H1 (cell line): Measurements from ENCODE around the gene SNAPC3. TPM values are rescaled to one million over a fixed set of nuclear protein-coding genes. Genes with fewer than 3 reads are reported as not detected.

Experiments
- CTCF ChIA-PET: fragments of 300-600 bp; sonication (Branson Sonifier 250); formaldehyde crosslinking; loops from one replicate; lab custom pipeline; 2021; ENCODE audit not compliant: partially characterized antibody; lab: Charles Lee
- POLR2A ChIA-PET: fragments of 300-600 bp; sonication (Branson Sonifier 250); formaldehyde crosslinking; loops from one replicate; lab custom pipeline; 2021; ENCODE audit warnings: inconsistent platforms; ENCODE audit not compliant: partially characterized antibody; lab: Charles Lee
- DNase-seq, 2 experiments: peaks; one replicate each; pipeline versions ENCODE4 v3.0.0 to v3.0.0-alpha.2; 2010 to 2022; ENCODE audit warnings: low spot score in 2 of 2, low read depth in 1 of 2, mixed read lengths in 1 of 2
- FAIRE-seq: peaks from 2 replicates; lab custom pipeline; 2011; peaks lifted over from hg19 to GRCh38; lab: Jason Lieb, UNC
- H2AFZ ChIP-seq: 2 replicates; pipeline ENCODE4 v1.8.1; 2012; ENCODE audit warnings: low read length, inconsistent platforms
- H2AK5ac ChIP-seq: 2 replicates; pipeline ENCODE4 v1.6.1; 2013; ENCODE audit warnings: low read depth, low read length
- H2BK120ac ChIP-seq: replicated peaks from 2 replicates; pipeline ENCODE3; 2013; ENCODE audit warnings: low read depth, low read length, inconsistent platforms
- H2BK12ac ChIP-seq: 2 replicates; pipeline ENCODE4 v1.6.1; 2013; ENCODE audit warnings: low read depth, low read length
- H2BK15ac ChIP-seq: 2 replicates; pipeline ENCODE4 v1.6.1; 2013; ENCODE audit warnings: low read length
- H2BK20ac ChIP-seq: 2 replicates; pipeline ENCODE4 v1.6.1; 2013; ENCODE audit warnings: low read length
- H2BK5ac ChIP-seq: 2 replicates; pipeline ENCODE4 v1.6.1; 2013; ENCODE audit warnings: low read depth, low read length
- H3K14ac ChIP-seq: 2 replicates; pipeline ENCODE4 v1.6.1; 2013; ENCODE audit warnings: inconsistent platforms; ENCODE audit not compliant: insufficient read length
- H3K18ac ChIP-seq: 2 replicates; pipeline ENCODE4 v1.6.1; 2013; ENCODE audit warnings: low read length; ENCODE audit errors: extremely low read depth
- H3K23ac ChIP-seq: 2 replicates; pipeline ENCODE4 v1.6.1; 2013; ENCODE audit warnings: inconsistent platforms; ENCODE audit not compliant: insufficient read length
- H3K23me2 ChIP-seq: 2 replicates; pipeline ENCODE4 v1.6.1; 2013; ENCODE audit warnings: low read depth, low read length
- H3K27ac ChIP-seq: 2 replicates; pipeline ENCODE4 v1.6.1; 2011; ENCODE audit warnings: low read depth, low read length, inconsistent platforms
- H3K27me3 ChIP-seq, 4 experiments: replicated peaks in 1 of 4; 1 replicate in 1 of 4; 2 replicates in 3 of 4; pipeline versions ENCODE4 v1.6.1 to v1.8.1; 2011 to 2013; ENCODE audit warnings: low read length in 3 of 4, mild to moderate bottlenecking in 3 of 4, inconsistent platforms in 2 of 4, mixed read lengths in 2 of 4, moderate library complexity in 1 of 4; ENCODE audit not compliant: control insufficient read depth in 3 of 4, insufficient read depth in 3 of 4; ENCODE audit errors: extremely low read depth in 1 of 4
- H3K36me3 ChIP-seq, 4 experiments: 2 replicates each; pipeline versions ENCODE4 v1.6.1 to v1.8.1; 2011 to 2013; ENCODE audit warnings: mild to moderate bottlenecking in 4 of 4, low read length in 3 of 4, moderate library complexity in 2 of 4, control low read depth in 1 of 4, inconsistent platforms in 1 of 4; ENCODE audit not compliant: insufficient read depth in 4 of 4, control insufficient read depth in 2 of 4
- H3K4ac ChIP-seq: replicated peaks from 2 replicates; pipeline ENCODE3; 2013; ENCODE audit warnings: low read length, low read depth, mixed read lengths, inconsistent platforms; ENCODE audit not compliant: insufficient read length
- H3K4me1 ChIP-seq, 4 experiments: replicated peaks in 1 of 4; 1 replicate in 1 of 4; 2 replicates in 3 of 4; pipeline versions ENCODE4 v1.6.1 to v1.8.1; 2011 to 2013; ENCODE audit warnings: low read length in 3 of 4, inconsistent platforms in 2 of 4, mixed read lengths in 1 of 4; ENCODE audit not compliant: insufficient read depth in 4 of 4, control insufficient read depth in 3 of 4
- H3K4me2 ChIP-seq, 2 experiments: 2 replicates each; pipeline versions ENCODE4 v1.6.1 to v1.8.1; 2011 to 2013; ENCODE audit warnings: low read depth in 2 of 2, low read length in 2 of 2, control low read depth in 1 of 2, inconsistent platforms in 1 of 2, mild to moderate bottlenecking in 1 of 2; ENCODE audit not compliant: insufficient read depth in 1 of 2
- H3K4me3 ChIP-seq, 4 experiments: fragments of 200-600, 300-600 bp in 1 of 4; sonication (generic), shearing (Covaris generic), sonication (Bioruptor Twin) in 1 of 4; 2 replicates each; pipeline versions ENCODE4 v1.5.1 to v1.8.1; 2011 to 2016; ENCODE audit warnings: low read length in 4 of 4, low read depth in 3 of 4, control low read depth in 2 of 4, inconsistent platforms in 2 of 4, mild to moderate bottlenecking in 2 of 4, mixed read lengths in 1 of 4, moderate library complexity in 1 of 4; ENCODE audit not compliant: insufficient read depth in 2 of 4; ENCODE audit errors: extremely low read depth in 1 of 4
- H3K56ac ChIP-seq: replicated peaks from 2 replicates; pipeline ENCODE3; 2013; ENCODE audit warnings: low read depth, mild to moderate bottlenecking, mixed read lengths, low read length, inconsistent platforms; ENCODE audit not compliant: insufficient read length
- H3K79me1 ChIP-seq: 2 replicates; pipeline ENCODE4 v1.6.1; 2013; ENCODE audit warnings: low read depth, low read length, control low read depth
- H3K79me2 ChIP-seq, 2 experiments: 2 replicates each; pipeline versions ENCODE4 v1.6.1 to v1.8.1; 2012 to 2013; ENCODE audit warnings: low read length in 2 of 2, mild to moderate bottlenecking in 2 of 2, inconsistent platforms in 1 of 2; ENCODE audit not compliant: insufficient read depth in 2 of 2, control insufficient read depth in 1 of 2
- H3K9ac ChIP-seq, 4 experiments: replicated peaks in 1 of 4; 1 replicate in 1 of 4; 2 replicates in 3 of 4; pipeline versions ENCODE4 v1.6.1 to v1.8.1; 2011 to 2013; ENCODE audit warnings: low read depth in 3 of 4, low read length in 3 of 4, control low read depth in 2 of 4, mild to moderate bottlenecking in 2 of 4, moderate library complexity in 2 of 4, inconsistent platforms in 1 of 4; ENCODE audit errors: extremely low read depth in 1 of 4
- H3K9me3 ChIP-seq, 2 experiments: 2 replicates each; pipeline versions ENCODE4 v1.6.1 to v1.8.1; 2012 to 2013; ENCODE audit warnings: mild to moderate bottlenecking in 2 of 2, moderate library complexity in 2 of 2, control low read depth in 1 of 2, inconsistent platforms in 1 of 2, low read depth in 1 of 2, low read length in 1 of 2, mixed read lengths in 1 of 2; ENCODE audit not compliant: insufficient read depth in 2 of 2
- H4K20me1 ChIP-seq, 2 experiments: replicated peaks in 1 of 2; 2 replicates each; pipeline versions ENCODE3 to v1.8.1; 2011 to 2013; ENCODE audit warnings: inconsistent platforms in 2 of 2, low read length in 2 of 2, mild to moderate bottlenecking in 1 of 2; ENCODE audit not compliant: insufficient read depth in 2 of 2, control insufficient read depth in 1 of 2
- H4K5ac ChIP-seq: 2 replicates; pipeline ENCODE4 v1.6.1; 2013; ENCODE audit warnings: low read length, low read depth, mixed read lengths, inconsistent platforms; ENCODE audit not compliant: insufficient read length
- H4K8ac ChIP-seq: 2 replicates; pipeline ENCODE4 v1.8.0; 2013; ENCODE audit warnings: mild to moderate bottlenecking, moderate library complexity, low read length, inconsistent platforms; ENCODE audit not compliant: insufficient read depth; ENCODE audit errors: extremely low read depth
- H4K91ac ChIP-seq: replicated peaks from 2 replicates; pipeline ENCODE3; 2013; ENCODE audit warnings: low read length, mixed read lengths, inconsistent platforms; ENCODE audit not compliant: insufficient read length
- BACH1 ChIP-seq: IDR thresholded peaks from 2 replicates; pipeline ENCODE4 v1.6.1; 2012; ENCODE audit warnings: low read length, improper control_type of control experiment
- EGR1 ChIP-seq: IDR thresholded peaks from 2 replicates; pipeline ENCODE4 v1.6.1; 2011; ENCODE audit warnings: low read depth, low read length, borderline replicate concordance
- FOSL1 ChIP-seq: IDR thresholded peaks from 2 replicates; pipeline ENCODE4 v1.6.1; 2011; ENCODE audit warnings: mild to moderate bottlenecking, low read depth, low read length, moderate library complexity; ENCODE audit not compliant: insufficient read depth
- GTF2F1 ChIP-seq: IDR thresholded peaks from 2 replicates; pipeline ENCODE4 v1.6.1; 2012; ENCODE audit warnings: low read depth, low read length, improper control_type of control experiment, borderline replicate concordance
- HDAC2 ChIP-seq, 2 experiments: fragments of 300-600 bp in 1 of 2; sonication (generic) in 1 of 2; IDR thresholded peaks; 2 replicates each; pipeline ENCODE4 v1.6.1; 2011 to 2012; ENCODE audit warnings: low read depth in 2 of 2, low read length in 2 of 2, mild to moderate bottlenecking in 2 of 2, moderate library complexity in 2 of 2, borderline replicate concordance in 1 of 2, inconsistent platforms in 1 of 2
- JUN ChIP-seq: IDR thresholded peaks from 2 replicates; pipeline ENCODE4 v1.6.1; 2011; ENCODE audit warnings: low read depth, mild to moderate bottlenecking, improper control_type of control experiment, low read length
- JUND ChIP-seq: IDR thresholded peaks from 2 replicates; pipeline ENCODE4 v1.6.1; 2011; ENCODE audit warnings: mild to moderate bottlenecking, improper control_type of control experiment, low read length
- RAD21 ChIP-seq, 2 experiments: IDR thresholded peaks in 1 of 2; conservative IDR thresholded peaks in 1 of 2; 2 replicates each; pipeline ENCODE4 v1.6.1; 2011; ENCODE audit warnings: low read depth in 2 of 2, low read length in 2 of 2, improper control_type of control experiment in 1 of 2, inconsistent platforms in 1 of 2, mild to moderate bottlenecking in 1 of 2, moderate library complexity in 1 of 2
- RBBP5 ChIP-seq: IDR thresholded peaks from 2 replicates; pipeline ENCODE4 v1.7.1; 2012; ENCODE audit warnings: low read depth, mild to moderate bottlenecking, inconsistent platforms, low read length, moderate library complexity, borderline replicate concordance
- SAP30 ChIP-seq: fragments of 300-600 bp; sonication (generic); IDR thresholded peaks from 2 replicates; pipeline ENCODE4 v1.7.1; 2012; ENCODE audit warnings: low read length, moderate library complexity, mild to moderate bottlenecking, inconsistent platforms; ENCODE audit not compliant: insufficient read depth, insufficient replicate concordance
- SIN3A ChIP-seq, 2 experiments: IDR thresholded peaks in 1 of 2; conservative IDR thresholded peaks in 1 of 2; 2 replicates each; pipeline ENCODE4 v1.6.1; 2011 to 2012; ENCODE audit warnings: low read length in 2 of 2, improper control_type of control experiment in 1 of 2, low read depth in 1 of 2, mild to moderate bottlenecking in 1 of 2
- SP1 ChIP-seq: IDR thresholded peaks from 2 replicates; pipeline ENCODE4 v1.6.1; 2011; ENCODE audit warnings: low read depth, low read length
- TBP ChIP-seq: IDR thresholded peaks from 2 replicates; pipeline ENCODE4 v1.6.1; 2011; ENCODE audit warnings: low read depth, low read length, improper control_type of control experiment
- TCF12 ChIP-seq: IDR thresholded peaks from 2 replicates; pipeline ENCODE4 v1.6.1; 2011; ENCODE audit warnings: low read depth, mild to moderate bottlenecking, low read length
- WGBS, 2 experiments: shearing (Covaris generic) in 1 of 2; methylation state at CpG; one replicate each; pipeline versions ENCODE4 v1.1.6 to v1.1.7; 2013 to 2015; ENCODE audit warnings: low lambda C conversion rate in 2 of 2, mixed read lengths in 2 of 2, inconsistent platforms in 1 of 2, low coverage in 1 of 2, missing lambda C conversion rate in 1 of 2; ENCODE audit not compliant: insufficient replicate concordance in 2 of 2, insufficient coverage in 1 of 2, insufficient read length in 1 of 2; ENCODE audit errors: extremely low coverage in 1 of 2, missing lambda C conversion rate in 1 of 2; 5-methylcytosine and 5-hydroxymethylcytosine counted together
- polyA plus RNA-seq, 7 experiments: library from polyadenylated mRNA; depleted of rRNA in 3 of 7; stranded (reverse) in 5 of 7; unstranded in 2 of 7; fragments of >200 nt in 5 of 7; fragments of 200-250 nt in 2 of 7; gene quantifications; 1 replicate in 5 of 7; 2 replicates in 1 of 7; 4 replicates in 1 of 7; pipeline versions ENCODE4 v1.2.1 to v1.2.3, GENCODE V29; 2011 to 2013; ENCODE audit warnings: missing spikeins in 2 of 7, mixed read lengths in 2 of 7
- total RNA-seq: library from RNA; stranded (reverse); fragmentation: NEBNext Ultra II Directional; extraction: Animal tissue kit (Norgen Biotek cat#: 25700); gene quantifications from 2 replicates; pipeline ENCODE4 v1.2.1, GENCODE V29; 2021

The SNAPC3 gene
- total and polyA plus RNA-seq, 2 of the 8 experiments (the other 6 are each of a cell fraction or from before 2014, with no cell fraction given), result 11.9 to 25.8 TPM

DNA sequence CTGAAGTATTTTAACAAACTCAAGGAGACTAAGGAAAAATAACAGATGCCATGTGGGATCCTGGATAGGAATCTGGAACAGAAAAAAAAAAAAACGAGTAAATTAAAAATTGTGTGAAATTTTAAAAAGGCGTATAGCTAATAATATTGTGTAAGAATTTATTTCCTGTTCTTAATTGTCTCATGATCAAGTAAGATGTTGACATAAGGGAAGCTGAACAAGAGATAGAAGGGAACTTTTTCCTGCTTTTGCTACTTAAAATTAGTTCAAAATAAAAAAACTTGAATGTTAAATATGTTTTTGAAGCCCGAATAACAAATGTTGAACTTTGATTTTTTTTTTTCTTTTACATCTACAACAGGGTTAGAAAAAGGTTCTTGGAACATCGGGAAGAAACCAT, 10.5 kb downstream of the SNAPC3 start:
- 90 to 92% methylated on average over 2 to 4 of the region's 4 CpGs for WGBS, 2 experiments
- Histone ChIP-seq H2BK5ac (no peak overlapping the region), H3K4me1 (no peaks in the 10 kb centered on the region), H3K18ac (no peak overlapping the region), H4K8ac (no peak overlapping the region), H3K9me3 (no peaks in the 10 kb centered on the region), H3K23ac (no peak overlapping the region), H3K9ac (no peak overlapping the region), H2BK15ac (no peak overlapping the region), H2BK20ac (no peak overlapping the region), H2BK120ac (no peak overlapping the region), H3K4me2 (no peak overlapping the region), H3K27me3 (no peaks in the 10 kb centered on the region), H3K56ac (no peak overlapping the region), H3K36me3 (peaks cover 0 to 29% (median 13%) of the 10 kb centered on the region in 4 experiments; a peak in 5 of 8 replicates), H3K4me3 (no peak overlapping the region), H3K79me1 (no peaks in the 10 kb centered on the region), H3K79me2 (peaks cover 0 to 55% of the 10 kb centered on the region in 2 experiments; a peak in 2 of 4 replicates), H4K20me1 (peaks cover 0 to 1% of the 10 kb centered on the region in 2 experiments), H3K27ac (no peak overlapping the region), H3K4ac (no peak overlapping the region), H2BK12ac (no peak overlapping the region), H4K5ac (no peak overlapping the region), H4K91ac (no peak overlapping the region), H2AK5ac (no peak overlapping the region), H2AFZ (no peak overlapping the region), H3K14ac (no peak overlapping the region), H3K23me2 (no peaks in the 10 kb centered on the region)
- POLR2A ChIA-PET, result interaction anchor here (1.1 kb wide), 1 partner anchor 11 kb away, joined by 7 read pairs; no protein-coding TSS in a partner anchor
- FAIRE-seq (no peak), DNase-seq (no peak)
- CTCF ChIA-PET, result interaction anchor here (0.7 to 1.2 kb wide), 3 partner anchors 10 to 101 kb away, joined by 3 to 5 read pairs (median 3); no protein-coding TSS in a partner anchor
- TF ChIP-seq SIN3A (conservative IDR thresholded peaks at IDR 0.05 in 1 of 2, IDR thresholded peaks at IDR 0.05 in 1 of 2; ENCODE audit: low read depth in 1 of 2, low read length in 2 of 2) (no peak), TCF12 (no peak), RBBP5 (no peak), JUN (no peak), FOSL1 (no peak), TBP (no peak), EGR1 (no peak), BACH1 (no peak), SP1 (no peak), HDAC2 (IDR thresholded peaks at IDR 0.05; ENCODE audit: borderline replicate concordance in 1 of 2, low read depth in 2 of 2, low read length in 2 of 2) (no peak), RAD21 (IDR thresholded peaks at IDR 0.05 in 1 of 2, conservative IDR thresholded peaks at IDR 0.05 in 1 of 2; ENCODE audit: low read depth in 2 of 2, low read length in 2 of 2) (no peak), GTF2F1 (no peak), SAP30 (no peak), JUND (no peak)
